DND-41 (cell line): Measurements from ENCODE around the gene DTX2.
"Not testable (repeated sequence)": the region's sequence is repeated elsewhere in the genome, so short reads cannot be mapped to it uniquely, and the experiment has no call there.

Experiments used
- CTCF ChIP-seq: IDR thresholded peaks from 2 replicates; pipeline ENCODE4 v1.5.1; 2012; ENCODE audit warnings: borderline replicate concordance, low read length, moderate library complexity, mild to moderate bottlenecking; ENCODE audit not compliant: poor library complexity, severe bottlenecking; ENCODE audit errors: extremely low read depth
- EZH2 ChIP-seq: IDR thresholded peaks from 3 replicates; pipeline ENCODE4 v1.6.1; 2012; ENCODE audit warnings: borderline replicate concordance, low read depth, mild to moderate bottlenecking, moderate library complexity, low read length, inconsistent platforms; ENCODE audit not compliant: severe bottlenecking

- TF ChIP-seq CTCF, EZH2: not testable (repeated sequence)
Observed at GRCh38 chr7:76440404-76440803, 21.1 kb upstream of the DTX2 start.
